ENCODE measurements around the gene SMIM15. TPM values are rescaled to one million over a fixed set of nuclear protein-coding genes. Genes with fewer than 3 reads are reported as not detected.

The SMIM15 gene
- total RNA-seq, 1 donor from 2014 or later, result 60.4 TPM

DNA sequence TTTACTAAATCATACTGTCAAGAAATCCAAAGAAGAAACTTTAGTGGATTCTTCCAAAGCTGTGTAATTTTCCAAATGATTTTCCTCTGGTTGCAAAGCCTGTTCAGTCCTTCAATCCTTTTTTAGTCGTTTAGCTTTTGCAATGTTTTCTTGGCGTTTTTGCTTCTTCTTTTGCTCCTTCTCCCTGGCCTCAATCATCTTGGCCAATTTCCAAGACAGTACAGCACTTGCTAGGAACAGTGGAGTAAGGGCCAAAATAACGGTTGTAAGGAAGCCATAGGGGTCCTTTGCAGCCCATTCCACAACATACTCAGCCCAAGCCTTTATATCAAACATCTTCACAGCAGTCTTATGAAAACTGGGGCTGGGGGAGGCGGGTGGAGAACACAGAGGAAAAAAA is 2.4 kb downstream of the SMIM15 start:
- TF ChIP-seq, protein P1, sequence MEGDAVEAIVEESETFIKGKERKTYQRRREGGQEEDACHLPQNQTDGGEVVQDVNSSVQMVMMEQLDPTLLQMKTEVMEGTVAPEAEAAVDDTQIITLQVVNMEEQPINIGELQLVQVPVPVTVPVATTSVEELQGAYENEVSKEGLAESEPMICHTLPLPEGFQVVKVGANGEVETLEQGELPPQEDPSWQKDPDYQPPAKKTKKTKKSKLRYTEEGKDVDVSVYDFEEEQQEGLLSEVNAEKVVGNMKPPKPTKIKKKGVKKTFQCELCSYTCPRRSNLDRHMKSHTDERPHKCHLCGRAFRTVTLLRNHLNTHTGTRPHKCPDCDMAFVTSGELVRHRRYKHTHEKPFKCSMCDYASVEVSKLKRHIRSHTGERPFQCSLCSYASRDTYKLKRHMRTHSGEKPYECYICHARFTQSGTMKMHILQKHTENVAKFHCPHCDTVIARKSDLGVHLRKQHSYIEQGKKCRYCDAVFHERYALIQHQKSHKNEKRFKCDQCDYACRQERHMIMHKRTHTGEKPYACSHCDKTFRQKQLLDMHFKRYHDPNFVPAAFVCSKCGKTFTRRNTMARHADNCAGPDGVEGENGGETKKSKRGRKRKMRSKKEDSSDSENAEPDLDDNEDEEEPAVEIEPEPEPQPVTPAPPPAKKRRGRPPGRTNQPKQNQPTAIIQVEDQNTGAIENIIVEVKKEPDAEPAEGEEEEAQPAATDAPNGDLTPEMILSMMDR (conservative IDR thresholded peaks at IDR 0.05), result no peak
- Mint-ChIP-seq H3K36me3 (peaks cover 45% of the 10 kb centered on the region), H3K4me1 (ENCODE audit: unreplicated experiment) (peaks cover 27% of the 10 kb centered on the region), H3K27ac (peak overlapping the region; percentile 34), H3K27me3 (no peaks in the 10 kb centered on the region), H3K9me3 (no peaks in the 10 kb centered on the region), H3K4me3 (peak overlapping the region; percentile 98)
- no peak for DNase-seq (ENCODE audit: extremely low spot score, unreplicated experiment)

DNA sequence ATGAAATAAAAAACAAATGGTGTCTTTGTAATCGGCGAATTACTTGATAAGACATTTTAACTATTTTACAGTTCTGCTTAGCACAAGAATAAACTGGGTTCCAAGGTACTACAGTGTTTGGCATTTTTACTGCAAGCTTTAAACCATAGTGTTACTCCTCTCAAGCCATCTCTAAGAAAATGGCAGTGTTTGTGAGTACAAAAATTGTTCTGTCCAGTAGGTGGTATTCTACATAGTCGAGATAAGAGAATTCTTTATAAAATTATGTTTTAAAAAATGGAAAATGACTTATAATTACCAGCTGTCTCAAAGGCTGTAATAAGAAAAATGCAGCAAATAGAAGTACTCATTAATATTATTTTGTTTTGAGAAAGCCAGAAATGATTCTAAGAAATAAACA is 3.2 kb downstream of the SMIM15 start:
- Mint-ChIP-seq H3K4me3 (no peak overlapping the region), H3K4me1 (ENCODE audit: unreplicated experiment) (peaks cover 24% of the 10 kb centered on the region), H3K9me3 (no peaks in the 10 kb centered on the region), H3K36me3 (peaks cover 49% of the 10 kb centered on the region), H3K27ac (no peak overlapping the region), H3K27me3 (no peaks in the 10 kb centered on the region)
- DNase-seq (ENCODE audit: extremely low spot score, unreplicated experiment), result no peak
- TF ChIP-seq, protein P1 (conservative IDR thresholded peaks at IDR 0.05), result peak; percentile 49

DNA sequence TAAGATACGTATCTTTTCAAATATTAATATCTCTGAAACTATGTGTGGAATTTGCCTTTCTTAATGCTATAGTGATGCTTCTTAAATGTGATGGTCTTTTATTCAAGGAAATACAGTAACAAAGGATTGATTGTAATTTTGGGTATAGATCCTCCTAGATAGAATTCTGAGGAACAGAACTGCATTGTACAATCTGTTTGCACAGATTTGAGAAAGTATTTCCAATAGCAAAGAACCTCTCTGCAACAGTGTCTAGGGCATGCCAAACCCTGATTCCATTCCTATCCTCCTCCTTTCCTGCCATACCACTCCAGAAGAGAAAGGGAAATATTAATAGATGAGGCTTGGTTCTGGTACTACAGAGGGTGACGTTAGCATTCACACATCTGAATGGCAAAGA is 10.4 kb downstream of the SMIM15 start:
- TF ChIP-seq, protein P1 (conservative IDR thresholded peaks at IDR 0.05), result no peak

DNA sequence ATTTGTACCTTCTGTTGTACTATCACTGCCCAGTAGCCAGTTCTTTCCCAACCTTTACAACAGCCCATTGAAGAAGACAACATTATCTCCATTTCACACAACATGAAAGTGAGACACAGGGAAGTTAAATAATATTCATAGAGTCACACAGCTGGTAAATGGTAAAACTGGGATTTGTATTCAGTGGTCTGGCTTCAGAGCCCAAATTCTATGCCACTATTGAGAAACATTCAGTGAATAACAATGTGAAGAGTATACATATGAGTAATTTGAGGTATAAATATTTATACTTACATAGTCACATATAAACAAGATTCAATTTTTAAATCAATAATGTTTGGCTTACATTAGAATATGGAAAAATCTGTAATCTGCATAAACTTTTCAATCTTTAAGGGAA is 13.8 kb downstream of the SMIM15 start:
- DNase-seq (ENCODE audit: extremely low spot score, unreplicated experiment), result no peak
- TF ChIP-seq, protein P1 (conservative IDR thresholded peaks at IDR 0.05), result no peak
- Mint-ChIP-seq H3K27ac (no peak overlapping the region), H3K4me3 (no peak overlapping the region), H3K27me3 (no peaks in the 10 kb centered on the region), H3K9me3 (peaks cover 3% of the 10 kb centered on the region), H3K4me1 (ENCODE audit: unreplicated experiment) (no peaks in the 10 kb centered on the region), H3K36me3 (peaks cover 8% of the 10 kb centered on the region)

More for the DNA sequence above, 10.4 kb downstream of the SMIM15 start:
- Mint-ChIP-seq H3K27ac (no peak overlapping the region), H3K9me3 (peaks cover 5% of the 10 kb centered on the region), H3K4me1 (ENCODE audit: unreplicated experiment) (no peaks in the 10 kb centered on the region), H3K4me3 (no peak overlapping the region), H3K27me3 (no peaks in the 10 kb centered on the region), H3K36me3 (peaks cover 29% of the 10 kb centered on the region)
- no peak for DNase-seq (ENCODE audit: extremely low spot score, unreplicated experiment)

DNA sequence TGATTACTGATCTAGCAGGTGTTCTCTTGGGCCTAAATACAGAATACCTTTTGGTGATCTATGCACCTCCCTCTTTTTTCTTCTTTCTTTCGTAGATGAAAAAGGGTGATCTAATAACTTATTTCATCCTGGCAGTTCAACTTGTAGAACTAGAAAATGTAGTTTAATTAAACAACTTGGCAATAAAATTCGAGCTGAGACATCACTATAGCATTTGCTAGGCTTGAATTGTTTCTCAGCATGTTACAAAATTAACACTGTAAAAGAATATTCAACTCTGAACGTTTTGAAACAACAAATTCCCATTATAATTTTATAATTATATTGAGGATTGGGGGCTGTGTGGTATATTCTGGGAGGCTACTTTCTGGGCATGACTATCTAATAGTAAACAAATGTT is 19.5 kb downstream of the SMIM15 start:
- peaks cover 10% of the 10 kb centered on the region for H3K4me1 Mint-ChIP-seq (ENCODE audit: unreplicated experiment)
- TF ChIP-seq, protein P1 (conservative IDR thresholded peaks at IDR 0.05), result no peak
- no peak for DNase-seq (ENCODE audit: extremely low spot score, unreplicated experiment)
- no peaks in the 10 kb centered on the region for H3K36me3 Mint-ChIP-seq
- H3K9me3 Mint-ChIP-seq, result no peaks in the 10 kb centered on the region
- no peak overlapping the region for H3K27ac Mint-ChIP-seq
- H3K27me3 Mint-ChIP-seq, result no peaks in the 10 kb centered on the region
- no peak overlapping the region for H3K4me3 Mint-ChIP-seq

DNA sequence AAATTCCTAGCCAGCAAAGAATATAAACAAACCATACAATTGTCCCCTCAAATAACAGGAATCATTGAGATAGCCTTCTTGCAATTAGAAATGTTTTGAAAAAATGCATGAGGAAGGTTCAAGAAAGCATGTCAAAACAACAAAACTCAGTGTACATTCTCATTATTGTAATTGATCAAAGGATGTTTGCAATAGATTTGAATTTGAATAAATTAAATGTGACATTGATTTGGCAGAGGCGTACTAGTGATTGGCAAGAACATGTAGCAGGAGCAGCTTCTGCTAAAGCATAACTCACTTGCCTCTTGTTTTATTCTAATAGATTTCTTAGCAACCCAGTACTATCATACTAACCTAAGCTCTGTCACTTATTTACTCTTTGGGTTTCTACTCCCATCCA is 19.9 kb downstream of the SMIM15 start:
- H3K27ac Mint-ChIP-seq, result no peak overlapping the region
- TF ChIP-seq, protein P1 (conservative IDR thresholded peaks at IDR 0.05), result no peak
- no peaks in the 10 kb centered on the region for H3K36me3 Mint-ChIP-seq
- H3K4me3 Mint-ChIP-seq, result no peak overlapping the region
- H3K4me1 Mint-ChIP-seq (ENCODE audit: unreplicated experiment), result peaks cover 12% of the 10 kb centered on the region
- no peaks in the 10 kb centered on the region for H3K27me3 Mint-ChIP-seq
- H3K9me3 Mint-ChIP-seq, result no peaks in the 10 kb centered on the region
- no peak for DNase-seq (ENCODE audit: extremely low spot score, unreplicated experiment)

Data from type B pancreatic cell (in vitro differentiated cells).